A673 (cell line): ENCODE measurements around the gene UFL1. TPM values are rescaled to one million over a fixed set of nuclear protein-coding genes. Genes with fewer than 3 reads are reported as not detected.

ENCODE experiments used
- BruUV-seq: library from RNA; stranded (reverse); fragments of 400-500 nt; replicated peaks from 2 replicates; lab custom pipeline; 2021; lab: Mats Ljungman, UMichigan
- CTCF ChIA-PET: fragments of 300-600 bp; sonication (Branson Sonifier 250); formaldehyde crosslinking; loops from one replicate; lab custom pipeline; 2022; ENCODE audit warnings: antibody characterized with exemption; lab: Charles Lee
- POLR2A ChIA-PET: fragments of 300-600 bp; sonication (Branson Sonifier 250); formaldehyde crosslinking; loops from one replicate; lab custom pipeline; 2022; ENCODE audit warnings: antibody characterized with exemption; ENCODE audit not compliant: low non-redundant PET; lab: Charles Lee
- DNase-seq: peaks from one replicate; pipeline ENCODE4 v3.0.0-alpha.2; 2015; ENCODE audit warnings: low spot score
- H3K27ac ChIP-seq: fragments of 200-600 bp; sonication (generic); 2 replicates; pipeline ENCODE4 v1.5.1; 2016; ENCODE audit warnings: mixed run types, low read depth, mild to moderate bottlenecking, mixed read lengths, antibody characterized with exemption, low read length; ENCODE audit not compliant: poor library complexity, severe bottlenecking
- H3K27me3 ChIP-seq: fragments of 200-600 bp; sonication (generic); replicated peaks from 2 replicates; pipeline ENCODE4 v1.6.1; 2017; ENCODE audit warnings: mixed run types, low read depth, mild to moderate bottlenecking, mixed read lengths, antibody characterized with exemption, low read length; ENCODE audit not compliant: insufficient read depth, poor library complexity
- H3K36me3 ChIP-seq: fragments of 200-600 bp; sonication (generic); 2 replicates; pipeline ENCODE4 v1.6.1; 2016; ENCODE audit warnings: mixed run types, mild to moderate bottlenecking, mixed read lengths, antibody characterized with exemption, low read length; ENCODE audit not compliant: insufficient read depth, poor library complexity, severe bottlenecking
- H3K4me1 ChIP-seq: fragments of 200-600 bp; sonication (generic); 2 replicates; pipeline ENCODE4 v1.6.1; 2017; ENCODE audit warnings: mixed run types, mild to moderate bottlenecking, mixed read lengths, antibody characterized with exemption, low read length; ENCODE audit not compliant: insufficient read depth, poor library complexity, severe bottlenecking
- H3K4me3 ChIP-seq: fragments of 200-600 bp; sonication (generic); 2 replicates; pipeline ENCODE4 v1.5.1; 2016; ENCODE audit warnings: low read depth, mixed run types, mild to moderate bottlenecking, mixed read lengths, low read length; ENCODE audit not compliant: poor library complexity, severe bottlenecking
- H3K9me3 ChIP-seq: fragments of 200-600 bp; sonication (generic); 2 replicates; pipeline ENCODE4 v1.6.1; 2016; ENCODE audit warnings: mixed run types, low read depth, mild to moderate bottlenecking, mixed read lengths, antibody characterized with exemption, low read length; ENCODE audit not compliant: poor library complexity, severe bottlenecking
- EZH2 ChIP-seq: fragments of 200-600 bp; sonication (generic); IDR thresholded peaks from 2 replicates; pipeline ENCODE4 v1.6.1; 2017; ENCODE audit warnings: borderline replicate concordance, low read depth, mild to moderate bottlenecking, mixed read lengths, antibody characterized with exemption, low read length; ENCODE audit not compliant: poor library complexity, severe bottlenecking
- intact Hi-C: fragments of 100-400 bp; cut with micrococcal nuclease; formaldehyde crosslinking; loops from one replicate; pipeline ENCODE4 v1.10.0; 2022; ENCODE audit not compliant: unreplicated experiment
- total RNA-seq: library from RNA; stranded (reverse); gene quantifications from 2 replicates; pipeline ENCODE4 v1.2.3, GENCODE V29; 2021
- TF ChIP-seq, protein P1 (sequence below): fragments of 300-800, 200-600 bp; sonication (generic); conservative IDR thresholded peaks from 2 replicates; pipeline ENCODE4 v1.5.1; 2017; ENCODE audit warnings: low read depth, mild to moderate bottlenecking, antibody characterized with exemption, low read length, moderate library complexity, mixed read lengths

UFL1 gene
- total RNA-seq, 1 experiment from 2014 or later, result 19.6 TPM

GRCh38 chr6:96532399-96532798 is 10.8 kb downstream of the UFL1 start:
- no TSS peak for BruUV-seq
- intact Hi-C loops, result no loop called here
- TF ChIP-seq, protein P1, sequence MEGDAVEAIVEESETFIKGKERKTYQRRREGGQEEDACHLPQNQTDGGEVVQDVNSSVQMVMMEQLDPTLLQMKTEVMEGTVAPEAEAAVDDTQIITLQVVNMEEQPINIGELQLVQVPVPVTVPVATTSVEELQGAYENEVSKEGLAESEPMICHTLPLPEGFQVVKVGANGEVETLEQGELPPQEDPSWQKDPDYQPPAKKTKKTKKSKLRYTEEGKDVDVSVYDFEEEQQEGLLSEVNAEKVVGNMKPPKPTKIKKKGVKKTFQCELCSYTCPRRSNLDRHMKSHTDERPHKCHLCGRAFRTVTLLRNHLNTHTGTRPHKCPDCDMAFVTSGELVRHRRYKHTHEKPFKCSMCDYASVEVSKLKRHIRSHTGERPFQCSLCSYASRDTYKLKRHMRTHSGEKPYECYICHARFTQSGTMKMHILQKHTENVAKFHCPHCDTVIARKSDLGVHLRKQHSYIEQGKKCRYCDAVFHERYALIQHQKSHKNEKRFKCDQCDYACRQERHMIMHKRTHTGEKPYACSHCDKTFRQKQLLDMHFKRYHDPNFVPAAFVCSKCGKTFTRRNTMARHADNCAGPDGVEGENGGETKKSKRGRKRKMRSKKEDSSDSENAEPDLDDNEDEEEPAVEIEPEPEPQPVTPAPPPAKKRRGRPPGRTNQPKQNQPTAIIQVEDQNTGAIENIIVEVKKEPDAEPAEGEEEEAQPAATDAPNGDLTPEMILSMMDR, result no peak
- no peak for TF ChIP-seq EZH2

GRCh38 chr6:96537726-96538125 is 16.1 kb downstream of the UFL1 start:
- no peak for DNase-seq
- no TSS peak for BruUV-seq
- no peak for TF ChIP-seq EZH2
- TF ChIP-seq, protein P1, result no peak
- H3K36me3 ChIP-seq, result peaks cover 52% of the 10 kb centered on the region
- no peak overlapping the region for H3K27ac ChIP-seq
- H3K9me3 ChIP-seq, result no peaks in the 10 kb centered on the region
- POLR2A ChIA-PET, result no interaction called here
- CTCF ChIA-PET, result no interaction called here
- intact Hi-C loops, result no loop called here
- H3K4me3 ChIP-seq, result no peak overlapping the region
- H3K4me1 ChIP-seq, result no peaks in the 10 kb centered on the region
- H3K27me3 ChIP-seq, result no peaks in the 10 kb centered on the region

More at GRCh38 chr6:96532399-96532798, 10.8 kb downstream of the UFL1 start:
- Histone ChIP-seq H3K27ac (no peak overlapping the region), H3K4me3 (no peak overlapping the region), H3K27me3 (no peaks in the 10 kb centered on the region), H3K36me3 (peaks cover 69% of the 10 kb centered on the region), H3K9me3 (peaks cover 4% of the 10 kb centered on the region), H3K4me1 (no peaks in the 10 kb centered on the region)
- ChIA-PET CTCF (no interaction called here), POLR2A (no interaction called here)
- DNase-seq, result peak; percentile 59

- Histone ChIP-seq H3K27ac (no peak overlapping the region), H3K27me3 (no peaks in the 10 kb centered on the region), H3K9me3 (no peaks in the 10 kb centered on the region), H3K36me3 (peaks cover 72% of the 10 kb centered on the region), H3K4me1 (no peaks in the 10 kb centered on the region), H3K4me3 (no peak overlapping the region)
- ChIA-PET POLR2A (no interaction called here), CTCF (no interaction called here)
- no peak for TF ChIP-seq EZH2
- TF ChIP-seq, protein P1, result peak; percentile 60
- intact Hi-C loops, result loop anchor here (2.0 to 5.0 kb wide), 2 partner anchors 356 to 520 kb away; no protein-coding TSS in a partner anchor
- DNase-seq, result peak; percentile 39
- BruUV-seq, result no TSS peak
These were observed 21.1 kb downstream of the UFL1 start for GRCh38 chr6:96542702-96543101.
